ENCODE data around the gene ARHGAP26.

DNA sequence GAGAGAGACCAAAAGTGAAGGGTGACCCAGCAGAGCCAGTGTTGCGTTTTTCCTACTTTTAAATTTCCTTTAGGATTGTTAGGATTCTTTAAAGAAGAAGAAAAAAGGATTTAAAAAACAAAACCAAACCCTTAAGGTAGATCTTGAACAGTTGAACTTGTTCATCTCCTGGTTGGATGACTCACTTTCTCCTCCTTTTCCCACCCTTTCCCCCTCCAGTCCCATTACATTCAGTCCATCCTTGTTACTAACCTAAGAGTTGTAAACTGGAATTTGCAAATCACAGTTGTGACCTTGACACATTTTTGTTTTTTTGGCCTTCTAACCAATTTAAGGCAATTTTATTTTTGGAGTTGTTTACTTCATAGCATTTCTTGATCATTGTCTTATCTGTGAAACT is 289.2 kb downstream of the ARHGAP26 start:
- TF ChIP-seq CTCF (IDR thresholded peaks at IDR 0.05) (no peak), POLR2A (IDR thresholded peaks at IDR 0.05; ENCODE audit: low read depth) (no peak), POLR2AphosphoS5 (IDR thresholded peaks at IDR 0.05) (no peak)
